GM19023 (cell line): ENCODE measurements around the gene COL4A2.
"Not testable (repeated sequence)": the region's sequence is repeated elsewhere in the genome, so short reads cannot be mapped to it uniquely, and the experiment has no call there.

Source experiments
- ATAC-seq: cut with Tn5 transposase; IDR thresholded peaks from one replicate; pipeline ENCODE4 v1.9.1; 2021; ENCODE audit warnings: mild to moderate bottlenecking, moderate library complexity; ENCODE audit not compliant: unreplicated experiment

COL4A2 gene

GRCh38 chr13:110449219-110450015 is 142.3 kb downstream of the COL4A2 start:
- no peak for ATAC-seq

- no peak for ATAC-seq
These were observed 143.2 kb downstream of the COL4A2 start for GRCh38 chr13:110450016-110450900.

- no peak for ATAC-seq
These were observed 144.1 kb downstream of the COL4A2 start for GRCh38 chr13:110450941-110451730.

- ATAC-seq = not testable (repeated sequence)
These were observed 146.0 kb downstream of the COL4A2 start for GRCh38 chr13:110453091-110453490.

GRCh38 chr13:110453797-110454196 is 146.7 kb downstream of the COL4A2 start:
- no peak for ATAC-seq

- no peak for ATAC-seq
These were observed 147.3 kb downstream of the COL4A2 start for GRCh38 chr13:110454227-110454859.

- no peak for ATAC-seq
These were observed 147.9 kb downstream of the COL4A2 start for GRCh38 chr13:110454956-110455355.

- ATAC-seq = no peak
These were observed 148.4 kb downstream of the COL4A2 start for GRCh38 chr13:110455444-110455843.

GRCh38 chr13:110455941-110456340 is 148.9 kb downstream of the COL4A2 start:
- ATAC-seq = peak; percentile 98

- no peak for ATAC-seq
These were observed 149.5 kb downstream of the COL4A2 start for GRCh38 chr13:110456550-110456949.

GRCh38 chr13:110457361-110457760 is 150.3 kb downstream of the COL4A2 start:
- ATAC-seq = no peak

- ATAC-seq = no peak
These were observed 150.9 kb downstream of the COL4A2 start for GRCh38 chr13:110458017-110458416.

- ATAC-seq = no peak
These were observed 151.7 kb downstream of the COL4A2 start for GRCh38 chr13:110458594-110459365.

- ATAC-seq = no peak
These were observed 155.0 kb downstream of the COL4A2 start for GRCh38 chr13:110462091-110462490.

GRCh38 chr13:110463156-110463555 is 156.1 kb downstream of the COL4A2 start:
- ATAC-seq = no peak

GRCh38 chr13:110463871-110464510 is 156.9 kb downstream of the COL4A2 start:
- no peak for ATAC-seq

- ATAC-seq = no peak
These were observed 157.7 kb downstream of the COL4A2 start for GRCh38 chr13:110464556-110465333.

- no peak for ATAC-seq
These were observed 158.6 kb downstream of the COL4A2 start for GRCh38 chr13:110465696-110466095.
